HG03196 (cell line): ENCODE data around the gene TSPAN13.

Experiments used
- ATAC-seq: cut with Tn5 transposase; IDR thresholded peaks from one replicate; pipeline ENCODE4 v1.9.1; 2021; ENCODE audit not compliant: unreplicated experiment

TSPAN13 gene

DNA sequence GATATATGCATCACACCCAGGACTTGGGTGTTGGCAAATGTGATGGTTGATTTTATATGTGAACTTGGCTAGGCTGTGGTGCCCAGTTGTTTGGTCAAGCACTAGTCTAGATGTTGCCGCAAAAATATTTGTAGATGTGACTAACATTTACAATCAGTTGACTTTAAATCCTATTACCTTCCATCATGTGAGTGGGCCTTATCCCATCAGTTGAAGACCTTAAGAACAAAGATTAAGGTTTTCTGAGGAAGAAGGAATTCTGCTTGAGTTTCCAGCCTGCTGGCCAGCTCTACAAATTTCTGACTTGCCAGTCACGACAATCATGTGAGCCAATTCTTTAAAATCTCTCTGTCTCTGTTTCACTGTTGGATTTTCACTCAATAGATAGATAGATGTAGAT lies 20.3 kb downstream of the TSPAN13 start:
- ATAC-seq = no peak

DNA sequence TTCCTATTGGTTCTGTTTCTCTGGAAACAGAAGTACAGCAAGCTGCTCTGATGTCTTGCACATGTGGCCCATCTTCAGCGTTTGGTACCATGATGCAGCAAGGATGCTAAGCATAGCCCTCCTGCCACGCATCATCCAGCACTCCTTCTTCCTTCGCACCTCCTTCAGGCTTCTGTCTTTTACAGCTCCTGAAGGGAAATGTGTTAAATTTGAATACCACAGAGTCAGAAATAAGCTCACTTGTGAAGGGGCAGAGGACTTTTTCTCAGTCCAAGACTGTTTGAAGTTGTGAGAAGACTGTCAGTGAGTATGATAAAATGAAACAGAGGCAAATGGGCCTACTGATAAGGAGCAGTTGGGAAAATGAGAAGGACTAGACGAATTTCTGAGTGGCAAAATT lies 20.7 kb downstream of the TSPAN13 start:
- ATAC-seq = no peak

DNA sequence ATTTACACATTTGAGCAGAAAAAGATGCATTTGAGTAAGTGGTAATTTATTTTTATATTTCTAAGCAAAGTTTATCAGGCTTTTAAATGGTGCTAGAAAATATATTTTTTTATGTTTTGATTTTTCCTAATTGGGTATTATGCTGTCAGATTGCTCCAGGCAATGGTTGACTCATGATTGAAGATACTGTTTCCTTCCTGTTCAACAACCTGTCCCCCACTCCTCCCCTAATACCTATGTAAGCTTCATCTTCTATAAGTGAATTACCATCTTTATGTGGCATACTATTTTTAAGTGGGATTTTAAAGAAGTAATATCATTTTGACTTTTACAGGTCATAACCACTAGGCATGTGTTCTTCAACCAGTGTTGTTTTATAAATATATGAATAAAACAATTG lies 21.4 kb downstream of the TSPAN13 start:
- no peak for ATAC-seq

DNA sequence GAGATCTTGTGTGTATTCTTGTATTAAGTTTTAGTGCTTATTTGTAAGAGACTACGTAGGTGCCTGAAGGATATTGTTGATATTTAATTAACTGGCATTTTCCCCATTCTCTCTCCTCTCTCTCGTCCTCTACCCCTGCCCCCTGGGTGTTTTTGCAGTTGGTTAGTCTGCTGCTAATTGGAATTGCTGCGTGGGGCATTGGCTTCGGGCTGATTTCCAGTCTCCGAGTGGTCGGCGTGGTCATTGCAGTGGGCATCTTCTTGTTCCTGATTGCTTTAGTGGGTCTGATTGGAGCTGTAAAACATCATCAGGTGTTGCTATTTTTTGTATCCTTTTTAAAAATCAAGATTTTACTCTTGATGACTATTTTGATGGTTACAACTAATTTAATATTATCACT lies 22.5 kb downstream of the TSPAN13 start:
- ATAC-seq = no peak

DNA sequence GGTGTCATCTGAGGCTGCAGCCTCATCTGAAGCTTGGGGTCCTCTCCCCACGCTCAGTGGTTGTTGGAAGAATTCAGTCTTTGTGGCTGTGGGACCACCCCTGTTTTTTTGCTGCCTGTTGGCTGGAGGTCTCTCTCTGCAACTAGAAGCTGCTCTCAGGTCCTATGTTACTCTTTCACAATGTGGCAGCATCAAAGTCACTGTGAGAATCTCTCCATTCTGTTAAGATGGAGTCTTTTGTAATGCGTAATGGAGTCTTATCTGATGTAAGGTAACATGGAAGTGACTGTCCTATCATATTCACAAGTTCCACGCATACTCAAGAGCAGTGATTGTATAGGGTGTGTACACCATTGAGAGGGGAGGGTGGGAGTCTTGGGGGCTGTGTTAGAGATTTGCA lies 24.9 kb downstream of the TSPAN13 start:
- no peak for ATAC-seq

DNA sequence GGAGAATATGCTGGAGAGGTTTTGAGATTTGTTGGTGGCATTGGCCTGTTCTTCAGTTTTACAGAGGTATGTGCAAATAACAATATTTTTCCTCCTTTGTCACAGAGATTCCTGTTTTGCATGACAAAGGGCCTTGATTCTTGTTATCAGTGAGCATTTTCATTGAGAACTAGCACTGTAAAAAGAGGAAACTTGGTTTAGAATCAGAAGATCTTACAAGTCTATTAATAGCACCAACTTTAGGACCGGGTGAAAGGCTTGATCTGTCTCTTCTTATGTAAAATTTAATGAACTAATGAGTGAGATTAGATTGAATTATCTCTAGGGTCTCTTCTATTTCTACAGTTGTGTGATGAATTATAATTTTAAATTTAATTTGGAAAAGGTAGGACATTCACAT lies 25.5 kb downstream of the TSPAN13 start:
- ATAC-seq = no peak

DNA sequence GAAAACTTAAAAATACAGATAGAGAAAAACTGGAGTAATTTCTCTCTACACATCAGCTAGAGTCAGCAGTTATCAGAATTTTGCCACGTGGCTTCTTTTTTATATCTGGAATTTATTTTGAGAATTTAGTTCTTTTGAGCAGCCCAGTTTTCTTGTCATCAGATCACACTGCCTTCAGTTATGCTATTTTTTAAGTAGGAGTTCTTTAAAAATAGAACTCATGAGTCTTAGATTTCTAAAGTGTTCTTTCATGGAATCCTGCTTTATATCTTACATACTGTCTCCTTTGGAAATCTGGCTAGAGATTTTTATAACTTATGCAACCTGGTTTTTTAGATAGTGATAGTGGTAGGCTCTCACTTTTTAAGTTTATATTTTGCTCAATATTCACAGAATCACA lies 27.0 kb downstream of the TSPAN13 start:
- ATAC-seq = no peak

DNA sequence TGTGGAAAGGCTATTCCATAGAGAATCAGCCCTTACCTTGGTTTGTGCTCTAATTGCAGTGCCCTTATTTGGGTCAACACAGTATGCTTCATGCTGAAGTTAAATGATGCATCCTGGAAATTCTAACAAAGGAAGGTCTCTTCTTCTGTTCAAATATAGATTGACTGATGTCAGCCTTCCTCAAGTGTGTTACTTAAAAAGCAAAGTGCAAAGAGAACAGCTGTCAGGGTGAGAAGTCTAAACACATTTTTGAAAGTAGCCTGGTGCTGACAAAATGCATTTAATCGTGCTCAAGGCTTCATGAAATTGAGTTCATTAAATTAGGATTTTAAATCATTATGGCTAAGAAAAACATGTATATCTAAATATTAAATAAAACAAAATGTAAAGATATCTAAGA lies 31.8 kb downstream of the TSPAN13 start:
- ATAC-seq = no peak

DNA sequence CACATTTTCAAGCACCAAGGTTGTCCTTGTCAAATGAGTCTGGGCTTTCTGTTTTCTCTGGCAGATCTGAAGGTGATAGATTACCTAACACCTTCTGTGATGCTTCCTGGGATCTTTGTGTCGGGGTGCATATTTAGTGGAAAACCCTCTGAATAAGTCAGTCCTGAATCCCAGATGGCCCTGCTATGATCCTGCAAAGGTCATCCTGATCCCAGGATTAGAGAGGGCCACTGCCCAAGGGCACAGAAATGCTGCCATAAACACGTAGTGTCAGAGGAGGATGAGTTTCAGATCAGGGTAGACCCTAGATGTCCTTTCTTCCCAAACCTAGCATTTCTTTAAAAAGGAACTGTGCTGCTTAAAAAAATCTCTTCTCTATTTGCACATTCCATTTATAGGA lies 32.3 kb downstream of the TSPAN13 start:
- ATAC-seq = no peak

DNA sequence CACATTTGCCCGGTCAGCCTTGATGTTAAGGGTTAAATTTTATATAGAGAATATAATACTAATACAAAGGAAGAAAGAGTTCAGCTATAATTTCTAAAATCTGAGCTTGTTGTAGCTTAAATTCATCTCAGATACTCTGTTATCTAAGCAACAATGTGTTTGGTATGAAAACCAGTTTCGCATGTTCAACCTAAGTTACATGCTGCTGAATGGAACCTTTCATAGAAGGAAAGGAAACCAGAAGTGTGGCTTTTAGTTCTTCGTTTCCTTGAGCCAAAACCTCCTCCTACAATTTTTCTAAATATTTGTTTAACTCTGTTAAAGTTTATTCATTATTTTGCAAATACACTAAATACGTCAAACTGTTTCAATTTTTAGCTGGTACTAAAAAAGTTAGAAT lies 32.7 kb downstream of the TSPAN13 start:
- no peak for ATAC-seq

DNA sequence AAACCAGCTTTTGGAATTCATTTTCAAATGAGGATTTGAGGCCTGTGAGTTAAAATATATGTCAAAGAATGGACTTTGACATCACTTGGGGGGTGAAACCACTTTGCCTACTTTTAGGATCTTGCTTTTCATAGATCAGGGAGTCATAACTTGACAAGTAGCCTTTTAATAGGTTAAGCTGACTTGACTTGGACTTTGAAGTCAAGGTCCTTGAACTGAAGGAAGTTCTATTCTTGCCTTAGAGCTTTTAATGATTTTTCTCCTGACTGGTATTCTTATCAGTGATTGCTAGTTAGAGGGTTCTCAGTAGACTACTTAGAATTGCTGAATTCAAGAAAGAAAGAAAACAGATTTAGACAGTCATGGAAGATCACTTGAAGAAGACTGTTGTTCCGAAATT lies 33.6 kb downstream of the TSPAN13 start:
- ATAC-seq = no peak

DNA sequence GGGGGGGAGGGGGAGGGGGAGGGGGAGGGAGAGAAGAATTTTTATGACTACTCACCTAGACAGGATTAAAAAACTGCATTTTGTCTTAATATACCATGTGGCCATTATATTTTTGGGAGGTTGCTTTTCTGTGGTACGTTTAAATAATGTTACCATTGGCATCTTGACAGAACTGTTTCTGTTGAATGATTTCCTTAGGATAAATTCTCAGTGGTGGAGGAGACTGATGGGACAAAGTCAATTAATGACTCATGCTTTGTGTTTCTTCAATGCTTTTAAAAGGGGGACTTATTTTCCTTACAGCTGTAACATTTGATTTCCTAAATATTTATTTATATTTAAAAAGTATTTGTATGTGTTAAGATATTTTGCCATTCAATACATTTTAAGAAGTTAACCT lies 37.5 kb downstream of the TSPAN13 start:
- ATAC-seq = no peak

DNA sequence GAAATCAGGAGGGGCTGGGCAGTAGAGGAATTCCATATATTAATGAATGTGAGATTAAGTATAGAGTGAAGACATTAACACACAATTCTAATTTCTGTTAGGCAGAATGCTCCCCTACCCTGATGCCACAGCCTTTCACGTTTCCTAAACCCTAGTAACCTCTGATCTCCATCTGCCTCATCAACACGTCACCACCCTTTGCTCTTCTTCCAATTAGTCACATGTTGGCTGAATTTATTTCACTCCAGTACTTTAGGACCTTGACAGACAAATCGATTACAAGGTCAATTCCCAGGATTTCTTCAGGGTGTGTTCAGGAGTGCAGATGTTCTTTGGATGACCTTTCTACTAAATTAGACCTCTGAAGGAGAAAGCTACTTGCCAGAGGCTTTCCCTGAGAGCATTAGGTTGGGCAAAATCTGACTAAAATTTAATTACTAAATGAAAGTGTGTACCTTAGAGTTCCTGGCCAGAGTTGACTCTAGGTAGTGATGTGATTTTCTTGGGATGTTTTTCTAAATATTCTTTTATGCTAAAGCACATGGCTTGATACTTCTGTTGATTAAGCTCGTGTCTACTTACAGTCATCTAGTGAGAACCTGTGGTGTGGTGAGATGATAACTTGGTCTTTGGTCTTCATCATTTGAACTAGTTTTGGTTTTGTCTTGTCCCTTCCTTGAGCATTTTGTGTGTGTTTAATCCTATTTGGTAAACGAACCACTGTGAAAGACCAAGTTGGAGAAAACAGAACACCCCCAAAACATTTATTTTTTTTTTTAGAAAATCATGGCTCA lies 38.5 kb downstream of the TSPAN13 start:
- ATAC-seq = no peak

DNA sequence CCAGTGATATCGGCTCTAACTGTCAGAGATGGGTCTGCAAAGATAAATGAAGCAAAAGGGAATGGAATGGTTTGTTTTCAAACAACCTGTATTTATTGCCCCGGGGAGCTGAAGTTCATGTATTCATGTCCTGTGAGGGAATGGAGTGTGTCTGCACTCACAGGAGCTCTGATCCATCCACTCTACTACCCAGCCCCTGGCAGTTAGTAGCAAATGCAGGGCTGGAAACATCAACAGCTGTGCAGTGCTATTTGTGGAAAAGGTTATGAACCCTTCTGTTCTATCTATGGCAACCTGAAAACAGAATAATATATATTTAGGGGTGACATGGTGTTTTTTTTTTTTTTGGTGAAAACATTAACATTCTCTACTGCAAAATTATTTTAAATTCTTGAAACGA lies 41.4 kb downstream of the TSPAN13 start:
- ATAC-seq = no peak

DNA sequence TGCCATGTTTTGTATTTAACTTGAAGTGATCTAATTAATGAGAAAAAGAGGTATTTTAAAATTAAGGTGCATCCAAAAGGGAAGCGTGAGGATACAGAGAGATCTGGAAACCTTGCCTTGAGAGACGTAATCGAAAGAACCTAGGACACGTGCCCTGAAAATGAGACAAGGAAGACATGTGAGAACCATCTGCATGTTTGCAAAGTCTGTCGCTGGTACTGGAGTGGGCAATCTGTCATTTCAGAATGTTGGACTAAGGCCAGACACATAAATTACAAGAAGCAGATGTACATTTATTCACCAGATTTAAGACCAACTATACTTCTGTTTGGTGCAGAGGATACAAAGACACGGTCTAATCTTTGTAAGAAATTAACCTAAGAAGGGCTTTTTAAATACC lies 42.1 kb downstream of the TSPAN13 start:
- ATAC-seq = no peak

DNA sequence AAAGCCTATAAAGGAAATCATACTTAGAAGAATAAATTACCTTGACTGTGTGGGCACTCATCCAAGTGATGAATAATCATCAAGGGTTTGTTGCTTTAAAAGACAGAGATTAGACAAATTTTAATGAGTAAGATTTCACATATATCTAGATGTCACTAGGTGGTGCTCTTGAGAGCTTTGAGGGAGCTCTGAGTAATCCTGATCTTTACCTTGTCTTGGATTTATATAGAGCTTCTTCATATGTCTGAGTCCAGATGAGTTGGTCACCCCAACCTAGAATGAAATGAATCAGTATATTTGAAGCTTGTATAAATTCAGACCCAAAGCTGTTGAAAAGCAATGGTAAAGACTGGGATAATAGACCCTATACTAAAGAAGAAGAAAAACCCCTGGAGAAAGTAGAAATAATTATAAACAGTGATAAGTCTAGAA lies 47.6 kb downstream of the TSPAN13 start:
- no peak for ATAC-seq

DNA sequence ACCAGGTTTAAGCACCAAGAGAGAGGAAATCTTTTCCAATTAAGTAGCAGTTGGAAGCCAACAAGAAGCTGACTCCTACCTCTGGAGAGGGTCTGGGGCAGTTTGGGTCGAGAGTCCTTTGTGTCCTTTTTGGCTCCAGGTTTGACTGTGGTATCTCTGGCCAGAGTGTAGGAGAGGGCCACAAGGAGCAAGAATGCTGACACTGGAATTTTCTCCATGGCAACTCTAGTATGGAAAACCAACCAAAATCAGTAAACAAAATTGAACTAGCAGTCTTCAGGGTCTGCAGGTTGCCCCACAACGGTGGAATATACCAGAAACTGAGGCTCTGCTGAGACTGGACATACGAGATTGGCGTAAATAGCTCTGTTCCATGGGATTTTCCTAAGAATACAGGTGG lies 48.0 kb downstream of the TSPAN13 start:
- ATAC-seq = no peak

DNA sequence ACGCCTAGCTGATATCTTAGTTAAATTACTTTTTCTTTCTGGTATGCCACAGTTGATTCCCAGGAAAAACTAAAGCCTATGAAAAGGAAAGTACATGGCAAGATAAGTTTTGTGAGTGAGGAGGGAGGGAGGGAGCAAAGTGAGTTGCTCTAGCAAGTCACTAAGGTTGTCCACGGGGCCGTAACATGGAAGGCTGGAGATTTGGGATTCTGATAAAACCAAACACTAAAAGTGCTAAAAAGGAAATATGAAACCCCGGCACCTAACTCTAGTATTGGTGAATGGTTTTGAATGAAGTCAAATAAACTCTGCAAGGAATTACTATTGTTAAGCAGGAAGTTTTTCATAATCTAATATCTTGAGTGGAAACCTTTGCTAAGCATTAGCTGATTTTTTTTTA lies 49.6 kb downstream of the TSPAN13 start:
- ATAC-seq = no peak

DNA sequence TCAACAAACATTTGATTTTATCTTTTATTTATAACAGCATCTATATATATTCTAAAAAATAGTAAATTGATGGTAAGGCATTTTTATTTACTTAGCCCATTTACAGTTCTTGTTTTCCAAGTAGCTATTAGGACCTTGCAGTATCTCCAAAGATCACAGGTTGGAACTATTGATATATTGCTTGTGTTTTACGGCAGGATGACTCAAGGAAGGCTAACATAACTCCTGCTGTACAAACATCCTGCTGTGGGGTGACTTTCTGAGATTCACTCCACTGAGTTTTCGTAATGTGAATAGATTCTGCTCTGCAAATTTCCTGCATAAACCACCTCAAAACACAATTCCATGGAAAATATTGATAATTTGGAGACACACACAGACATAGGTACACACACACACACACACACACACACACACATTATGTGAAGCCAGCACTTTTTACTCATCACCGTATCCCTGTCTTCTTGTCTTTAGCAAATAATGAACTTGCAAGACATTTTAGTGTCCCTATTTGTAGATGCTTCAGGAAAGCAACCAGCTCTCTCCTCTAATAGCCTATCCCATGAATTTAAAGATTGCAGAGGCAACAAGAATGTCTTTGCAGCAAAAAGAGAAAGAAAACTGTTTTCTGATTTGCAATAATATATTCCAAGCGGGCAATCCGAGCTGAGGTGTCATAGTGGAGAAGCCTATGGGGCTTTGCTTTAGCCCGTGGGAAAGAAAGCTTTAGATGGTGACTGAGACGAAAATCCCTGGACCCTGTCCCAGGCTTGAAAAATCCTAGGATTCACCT lies 50.5 kb downstream of the TSPAN13 start:
- ATAC-seq = no peak

DNA sequence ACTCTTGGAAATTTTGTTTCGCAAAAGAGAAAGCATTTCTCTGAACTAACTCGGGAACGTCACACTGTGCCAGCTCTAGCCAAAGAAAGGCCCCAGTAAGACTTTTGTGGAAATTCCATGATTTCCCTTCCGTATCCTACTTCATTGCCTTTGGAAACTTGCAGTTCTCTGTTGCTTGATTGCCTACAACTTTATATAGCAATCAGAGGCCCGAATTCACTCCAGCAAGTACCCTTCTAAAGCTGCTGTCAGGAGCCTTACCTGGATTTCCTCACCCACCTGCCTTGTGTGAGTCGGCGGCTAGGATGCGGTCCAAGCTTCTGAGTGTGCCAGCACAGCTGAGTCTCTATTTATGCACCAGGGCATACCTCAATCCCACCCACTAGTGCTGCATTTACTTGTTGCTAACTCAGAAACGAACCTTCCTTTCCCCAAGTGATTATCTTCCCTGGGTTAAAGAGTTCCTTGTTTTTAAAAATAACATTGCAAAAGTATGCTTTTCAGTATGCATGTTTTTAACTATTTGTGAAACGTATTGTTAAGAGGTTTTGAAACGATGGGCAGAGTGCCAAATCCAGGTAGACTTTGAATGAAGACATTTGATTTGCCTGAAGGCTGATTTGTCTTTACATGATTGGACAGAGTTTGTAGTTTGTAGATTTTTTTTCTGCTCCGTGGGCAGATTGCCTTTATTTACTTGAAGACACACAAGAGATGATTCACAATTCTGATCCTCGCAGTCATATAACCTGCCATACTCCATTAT lies 51.3 kb downstream of the TSPAN13 start, which contains the start of gene AGR2:
AGR2 (minus strand) TSS at position 326 of the 766 bp plus-strand sequence. CDS start 3,203 bp downstream, outside the sequence.
- no peak for ATAC-seq

DNA sequence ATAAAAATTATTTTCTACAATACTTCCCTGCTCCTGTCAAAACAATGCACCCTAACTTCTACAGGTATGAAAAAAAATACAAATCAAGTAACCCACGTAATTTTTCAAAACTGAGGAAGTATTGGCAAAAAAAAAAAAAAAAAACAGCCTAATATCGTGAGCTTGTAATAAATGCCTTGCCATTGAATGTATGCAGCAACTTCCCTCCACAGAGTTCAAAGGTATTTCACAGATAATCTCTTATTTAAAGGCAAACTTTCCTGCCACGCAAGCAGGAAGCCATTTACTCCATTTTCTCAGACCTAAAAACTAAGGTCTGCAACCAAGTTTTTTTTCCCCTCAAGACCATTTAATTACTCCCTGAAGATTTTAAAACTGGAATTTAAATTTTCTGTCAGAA lies 51.9 kb downstream of the TSPAN13 start:
- ATAC-seq = no peak

DNA sequence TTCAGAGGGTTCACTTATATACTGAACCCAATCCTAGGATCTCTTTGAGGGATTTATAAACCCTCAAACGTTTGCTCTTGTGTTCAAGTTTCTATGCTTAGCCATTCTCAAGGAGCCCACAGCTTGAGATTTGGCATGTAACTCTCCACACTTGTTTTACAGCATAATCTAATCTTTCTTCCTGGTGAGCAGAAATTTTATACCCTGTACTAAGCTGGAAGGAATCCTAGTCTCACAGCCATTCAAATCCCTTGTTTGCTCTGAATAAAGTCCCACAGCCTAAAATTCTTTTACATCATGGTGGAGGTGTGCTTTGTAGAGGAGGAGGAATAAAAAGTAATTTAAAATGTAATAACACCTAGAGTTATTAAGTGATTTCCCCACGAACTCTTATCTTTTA lies 56.6 kb downstream of the TSPAN13 start:
- ATAC-seq = no peak
